NCI-H345 treated with DMSO at 0.1 percent for 48 hours (cell line): ENCODE measurements around the gene SCAF8.
"Not testable (repeated sequence)": the region's sequence is repeated elsewhere in the genome, so short reads cannot be mapped to it uniquely, and the experiment has no call there.

Experiments used
- DNase-seq: peaks from one replicate; lab custom pipeline; 2025; ENCODE audit not compliant: unreplicated experiment; lab: John Stamatoyannopoulos, UW

Gene SCAF8

GRCh38 chr6:154736618-154737259, 3.5 kb downstream of the SCAF8 start:
- no peak for DNase-seq

GRCh38 chr6:154737424-154737823, 4.2 kb downstream of the SCAF8 start:
- DNase-seq: no peak

GRCh38 chr6:154738551-154738961, 5.3 kb downstream of the SCAF8 start:
- DNase-seq: no peak

DNA sequence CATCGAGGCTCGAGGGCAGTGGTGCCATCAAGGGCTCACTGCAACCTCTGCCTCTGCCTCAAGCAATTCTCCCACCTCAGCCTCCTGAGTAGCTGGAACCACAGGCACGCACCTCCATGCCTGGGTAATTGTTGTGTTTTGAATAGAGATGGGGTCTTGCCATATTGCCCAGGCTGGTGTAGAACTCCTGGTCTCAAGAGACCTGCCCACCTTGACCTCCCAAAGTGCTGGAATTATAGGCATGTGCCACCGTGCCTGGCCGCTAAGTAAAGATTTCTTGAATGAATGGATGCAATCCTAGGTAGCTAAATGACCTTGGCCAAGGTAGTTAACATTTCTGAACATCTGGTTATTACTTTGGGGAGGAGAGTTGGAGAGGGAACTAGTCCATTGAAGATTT, 7.4 kb downstream of the SCAF8 start:
- no peak for DNase-seq

DNA sequence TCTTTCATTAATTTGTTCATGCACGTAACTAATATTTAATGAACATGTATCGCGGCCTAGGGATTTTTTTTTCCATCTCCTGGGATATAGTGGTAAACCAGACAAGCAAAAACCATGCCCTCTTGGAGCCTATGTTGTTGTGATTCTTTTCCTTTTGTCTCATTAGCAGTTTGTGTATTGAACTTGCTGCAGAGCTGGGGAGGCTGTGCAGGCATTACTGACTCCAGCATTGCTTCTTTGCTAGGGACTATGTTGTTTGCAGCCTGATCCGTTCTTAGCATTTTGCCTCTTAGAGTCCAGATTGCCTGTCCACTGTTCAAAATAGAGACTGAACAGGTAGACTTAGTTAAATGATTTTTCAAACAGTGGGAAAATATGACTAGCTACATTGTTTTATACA, 9.7 kb downstream of the SCAF8 start:
- DNase-seq: no peak

DNA sequence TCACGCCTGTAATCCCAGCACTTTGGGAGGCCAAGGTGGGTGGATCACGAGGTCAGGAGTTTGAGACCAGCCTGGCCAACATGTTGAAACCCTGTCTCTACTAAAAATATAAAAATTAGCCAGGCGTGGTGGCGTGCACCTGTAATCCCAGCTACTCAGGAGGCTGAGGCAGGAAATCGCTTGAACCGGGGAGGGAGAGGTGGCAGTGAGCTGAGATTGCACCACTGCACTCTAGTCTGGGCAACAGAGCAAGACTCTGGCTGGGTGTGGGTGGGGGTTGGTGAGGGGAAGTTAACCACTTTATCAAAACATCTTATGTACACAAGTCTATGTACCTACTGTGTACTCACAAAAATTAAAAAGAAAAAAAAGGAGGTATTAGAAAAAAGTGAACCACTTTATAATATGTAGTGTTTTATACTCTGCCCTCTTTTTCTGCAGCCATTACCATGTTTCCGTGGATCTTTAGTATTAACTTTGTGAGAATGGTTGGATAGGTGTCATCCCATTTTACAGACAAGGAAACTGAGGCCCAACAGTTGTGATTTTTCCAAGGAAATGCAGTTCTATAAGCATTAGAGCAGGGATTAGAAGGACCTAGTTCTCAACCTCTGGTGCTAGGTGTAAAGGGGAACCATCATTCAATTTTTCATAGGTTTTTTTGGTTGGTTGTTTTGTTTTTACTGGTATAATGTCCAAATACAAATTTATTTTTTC, 11.0 kb downstream of the SCAF8 start:
- not testable (repeated sequence) for DNase-seq

DNA sequence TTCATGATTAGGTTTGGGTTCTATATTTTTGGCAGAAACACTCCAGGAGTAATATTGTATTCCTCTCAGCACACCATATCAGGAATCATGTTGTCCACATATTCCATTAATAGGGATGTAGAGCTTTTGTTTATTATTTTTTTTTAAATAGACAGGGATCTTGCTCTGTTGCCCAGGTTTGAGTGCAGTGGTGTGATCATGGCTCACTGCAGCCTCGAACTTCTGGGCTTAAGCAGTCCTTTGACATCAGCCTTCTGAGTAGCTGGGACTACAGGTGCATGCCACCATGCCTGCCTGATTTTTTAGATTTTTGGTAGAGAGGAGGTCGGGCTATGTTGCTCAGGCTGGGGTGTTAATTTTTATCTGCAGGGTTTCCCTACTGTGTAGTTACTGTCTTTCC, 12.0 kb downstream of the SCAF8 start:
- DNase-seq: no peak

- no peak for DNase-seq
These were observed 16.1 kb downstream of the SCAF8 start for GRCh38 chr6:154749341-154749740.

GRCh38 chr6:154751011-154751800, 18.0 kb downstream of the SCAF8 start:
- no peak for DNase-seq

DNA sequence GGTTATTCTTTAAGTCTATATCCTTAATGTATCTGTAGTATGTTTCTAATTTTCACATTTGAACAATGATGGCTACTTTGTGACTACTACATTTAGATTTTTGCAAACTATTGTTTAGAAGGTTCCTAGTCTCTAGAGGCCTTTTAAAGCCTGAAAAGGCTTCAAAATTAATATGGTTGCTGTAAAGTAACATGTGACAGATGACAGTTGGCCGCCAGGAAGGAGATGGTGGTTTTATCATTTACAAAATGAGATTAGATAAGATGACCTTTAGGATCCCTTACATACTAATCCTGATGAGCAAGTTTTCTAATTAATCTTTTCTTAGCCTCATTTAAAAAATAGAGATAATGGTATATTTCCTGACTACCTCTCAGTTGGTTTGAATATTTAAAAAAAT, 18.8 kb downstream of the SCAF8 start:
- no peak for DNase-seq

DNA sequence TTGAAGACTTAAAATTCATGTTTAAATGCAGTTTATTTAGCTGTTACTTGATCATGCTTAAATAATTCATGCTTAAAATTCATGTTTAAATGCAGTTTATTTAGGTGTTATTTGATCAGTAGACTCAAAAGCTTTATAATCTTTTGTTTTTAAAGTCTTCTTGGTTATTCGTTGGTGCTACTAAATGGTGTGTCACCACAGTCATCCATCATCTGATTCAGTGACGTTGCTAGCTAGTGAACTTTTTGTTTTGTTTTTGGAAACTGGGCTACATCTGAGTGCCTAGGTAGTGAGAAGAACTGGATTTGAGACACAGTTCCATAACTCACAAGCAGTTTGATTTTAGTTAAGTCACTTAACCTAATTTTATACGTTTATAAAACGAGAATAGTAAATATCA, 20.9 kb downstream of the SCAF8 start:
- no peak for DNase-seq

- no peak for DNase-seq
These were observed 24.3 kb downstream of the SCAF8 start for GRCh38 chr6:154757352-154758050.

- no peak for DNase-seq
These were observed 24.9 kb downstream of the SCAF8 start for GRCh38 chr6:154758125-154758524.

- DNase-seq: no peak
These were observed 30.4 kb downstream of the SCAF8 start for GRCh38 chr6:154763650-154764049.

GRCh38 chr6:154765273-154765672, 32.1 kb downstream of the SCAF8 start:
- no peak for DNase-seq

DNA sequence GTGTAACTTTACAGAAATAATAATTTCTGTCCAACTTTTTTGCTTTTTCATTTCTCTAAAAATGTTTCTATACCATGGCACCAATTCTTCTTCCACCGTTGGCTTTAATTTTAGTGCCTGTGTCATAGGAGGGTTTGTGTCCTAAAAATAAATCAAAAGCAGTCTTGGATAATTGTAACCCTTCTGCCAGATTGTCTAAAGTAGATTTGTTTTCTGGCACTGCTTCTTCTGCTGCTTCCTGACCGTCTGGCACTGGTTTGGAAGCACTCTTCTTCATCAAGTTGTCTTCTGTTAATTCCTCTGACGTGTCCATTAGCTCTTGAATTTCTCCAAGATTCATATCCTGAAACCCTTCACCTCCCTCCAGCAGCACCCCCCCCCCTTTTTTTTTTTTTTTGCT, 33.1 kb downstream of the SCAF8 start:
- no peak for DNase-seq

- DNase-seq: no peak
These were observed 33.9 kb downstream of the SCAF8 start for GRCh38 chr6:154767003-154767723.

- no peak for DNase-seq
These were observed 35.1 kb downstream of the SCAF8 start for GRCh38 chr6:154768280-154768679.

DNA sequence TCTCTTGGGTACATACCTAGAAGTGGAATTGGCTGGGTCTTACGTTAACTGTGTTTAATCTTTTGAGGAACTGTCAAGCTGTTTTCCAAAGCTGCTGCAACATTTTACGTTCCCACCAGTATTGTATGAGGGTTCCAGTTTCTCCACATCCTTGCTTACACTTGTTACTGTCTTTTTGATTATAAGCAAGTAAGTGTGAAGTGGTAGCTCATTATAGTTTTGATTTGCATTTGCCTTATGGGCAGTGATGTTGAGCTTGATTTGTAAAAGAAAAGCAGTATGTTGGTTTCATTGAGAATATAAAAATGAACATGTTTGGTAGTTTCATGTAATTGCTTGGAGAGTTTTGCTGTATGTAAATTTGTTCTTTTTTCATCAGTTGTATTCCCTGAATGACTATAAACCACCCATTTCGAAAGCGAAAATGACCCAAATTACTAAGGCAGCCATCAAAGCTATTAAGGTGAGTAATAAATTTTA, 40.4 kb downstream of the SCAF8 start:
- DNase-seq: no peak

DNA sequence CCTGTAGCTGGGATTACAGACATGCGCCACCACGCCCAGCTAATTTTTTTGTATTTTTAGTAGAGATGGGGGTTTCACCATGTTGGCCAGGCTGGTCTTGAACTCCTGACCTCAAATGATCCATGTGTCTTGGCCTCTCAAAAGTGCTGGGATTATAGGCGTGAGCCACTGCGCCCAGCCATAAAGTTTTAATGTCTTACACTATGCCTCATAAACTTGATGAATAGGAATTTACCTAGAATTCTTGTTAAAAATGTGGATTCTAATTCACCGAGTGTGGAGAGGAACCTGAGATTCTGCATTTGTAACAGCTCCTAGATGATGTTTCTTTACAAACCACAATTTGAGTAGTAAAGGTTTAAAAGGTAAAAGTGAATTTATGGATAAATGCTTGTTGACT, 45.9 kb downstream of the SCAF8 start:
- DNase-seq: not testable (repeated sequence)

DNA sequence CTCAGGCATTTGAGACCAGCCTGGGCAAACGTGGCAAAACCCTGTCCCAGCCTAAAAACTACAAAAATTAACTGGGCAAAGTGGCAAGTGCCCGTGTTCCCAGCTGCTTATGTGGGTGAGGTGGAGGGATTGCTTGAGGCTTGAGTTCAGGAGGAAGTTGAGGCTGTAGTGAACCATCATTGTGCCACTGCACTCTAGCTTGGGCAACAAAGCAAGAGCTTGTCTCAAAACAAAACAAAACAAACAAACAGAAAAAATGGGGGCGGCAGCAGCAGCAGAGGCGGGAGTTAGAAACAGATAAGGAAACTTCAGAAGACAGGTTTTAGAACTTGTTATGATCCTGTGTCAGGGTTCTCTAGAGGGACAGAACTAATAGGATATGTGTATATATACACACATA, 49.0 kb downstream of the SCAF8 start:
- DNase-seq: no peak
